Astrocyte (in vitro differentiated cells and primary cell): ENCODE results near the gene SRSF12. TPM values are rescaled to one million over a fixed set of nuclear protein-coding genes. Genes with fewer than 3 reads are reported as not detected.

Experiments
- DNase-seq: peaks from one replicate; pipeline ENCODE4 v3.0.0-alpha.2; 2010; ENCODE audit warnings: low read depth
- FAIRE-seq: peaks from 2 replicates; lab custom pipeline; 2011; peaks lifted over from hg19 to GRCh38; lab: Jason Lieb, UNC
- H2AFZ ChIP-seq: 2 replicates; pipeline ENCODE4 v1.6.0; 2012; ENCODE audit warnings: low read depth, low read length, inconsistent platforms
- H3K27ac ChIP-seq: 2 replicates; pipeline ENCODE4 v1.5.1; 2011; ENCODE audit warnings: low read depth, low read length, inconsistent platforms
- H3K27me3 ChIP-seq: 2 replicates; pipeline ENCODE4 v1.6.0; 2011; ENCODE audit warnings: low read length, inconsistent platforms; ENCODE audit not compliant: insufficient read depth
- H3K36me3 ChIP-seq: 2 replicates; pipeline ENCODE4 v1.5.1; 2011; ENCODE audit warnings: low read length, inconsistent platforms; ENCODE audit not compliant: insufficient read depth
- H3K4me1 ChIP-seq: 2 replicates; pipeline ENCODE4 v1.5.1; 2011; ENCODE audit warnings: low read length, inconsistent platforms; ENCODE audit not compliant: insufficient read depth
- H3K4me2 ChIP-seq: 2 replicates; pipeline ENCODE4 v1.6.0; 2012; ENCODE audit warnings: low read length, inconsistent platforms
- H3K4me3 ChIP-seq: 2 replicates; pipeline ENCODE4 v1.5.1; 2011; ENCODE audit warnings: low read depth, mild to moderate bottlenecking, low read length, inconsistent platforms; ENCODE audit not compliant: insufficient read depth
- H3K79me2 ChIP-seq: 2 replicates; pipeline ENCODE4 v1.6.0; 2012; ENCODE audit warnings: mild to moderate bottlenecking, low read length, inconsistent platforms; ENCODE audit not compliant: insufficient read depth
- H3K9ac ChIP-seq: 2 replicates; pipeline ENCODE4 v1.6.0; 2012; ENCODE audit warnings: mild to moderate bottlenecking, low read length, inconsistent platforms
- H3K9me3 ChIP-seq: 2 replicates; pipeline ENCODE4 v1.5.1; 2012; ENCODE audit warnings: low read depth, mild to moderate bottlenecking, low read length, inconsistent platforms; ENCODE audit not compliant: insufficient read depth
- H4K20me1 ChIP-seq: 2 replicates; pipeline ENCODE4 v1.6.0; 2012; ENCODE audit warnings: low read length, inconsistent platforms; ENCODE audit not compliant: insufficient read depth
- H3K27ac Mint-ChIP-seq: one replicate; pipeline ENCODE4 v1.8.0; 2021; ENCODE audit warnings: mild to moderate bottlenecking, mixed read lengths; ENCODE audit not compliant: unreplicated experiment
- H3K27me3 Mint-ChIP-seq: one replicate; pipeline ENCODE4 v1.8.0; 2021; ENCODE audit warnings: low read depth, mixed read lengths; ENCODE audit not compliant: unreplicated experiment
- H3K36me3 Mint-ChIP-seq: one replicate; pipeline ENCODE4 v1.8.0; 2021; ENCODE audit warnings: low read depth, mixed read lengths; ENCODE audit not compliant: unreplicated experiment
- H3K4me1 Mint-ChIP-seq: one replicate; pipeline ENCODE4 v1.8.0; 2021; ENCODE audit warnings: low read depth, mixed read lengths; ENCODE audit not compliant: unreplicated experiment
- H3K4me3 Mint-ChIP-seq: one replicate; pipeline ENCODE4 v1.8.0; 2021; ENCODE audit warnings: mild to moderate bottlenecking, moderate library complexity, mixed read lengths; ENCODE audit not compliant: unreplicated experiment
- H3K9me3 Mint-ChIP-seq: one replicate; pipeline ENCODE4 v1.8.0; 2021; ENCODE audit warnings: mild to moderate bottlenecking, mixed read lengths; ENCODE audit not compliant: unreplicated experiment
- EZH2 ChIP-seq: IDR thresholded peaks from 2 replicates; pipeline ENCODE4 v1.6.1; 2012; ENCODE audit warnings: mild to moderate bottlenecking, low read length, inconsistent platforms; ENCODE audit not compliant: insufficient read depth
- total RNA-seq: library from RNA; stranded (reverse); gene quantifications from 2 replicates; pipeline ENCODE4 v1.2.1, GENCODE V29; 2021
- TF ChIP-seq, protein P1 (sequence below): IDR thresholded peaks from 2 replicates; pipeline ENCODE4 v1.5.1; 2011; ENCODE audit warnings: low read depth, mild to moderate bottlenecking, inconsistent platforms, low read length, moderate library complexity; ENCODE audit not compliant: insufficient read depth

Gene SRSF12
- total RNA-seq, 1 donor from 2014 or later, result 9.2 TPM

DNA sequence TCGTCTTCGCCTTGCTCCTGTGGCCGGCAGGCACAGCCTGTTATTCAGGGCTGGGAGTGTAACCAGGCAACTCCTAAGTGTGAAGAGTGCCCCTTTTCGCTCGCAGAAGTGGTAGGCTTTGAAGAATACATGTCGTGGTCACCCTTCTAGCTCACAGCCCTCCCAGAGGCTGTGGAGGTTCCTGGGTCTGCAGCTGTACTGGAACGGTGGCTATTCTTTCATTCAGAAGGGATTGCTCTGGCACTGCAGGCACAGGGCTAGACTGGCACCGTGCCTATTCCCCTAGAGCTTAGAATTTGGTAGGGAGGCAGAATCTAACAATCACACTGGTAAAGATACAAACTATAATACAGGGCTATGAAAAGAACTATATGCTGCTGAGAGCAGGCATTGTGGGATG, 1.1 kb upstream of the SRSF12 start:
- H3K4me3 ChIP-seq, result no peak overlapping the region

DNA sequence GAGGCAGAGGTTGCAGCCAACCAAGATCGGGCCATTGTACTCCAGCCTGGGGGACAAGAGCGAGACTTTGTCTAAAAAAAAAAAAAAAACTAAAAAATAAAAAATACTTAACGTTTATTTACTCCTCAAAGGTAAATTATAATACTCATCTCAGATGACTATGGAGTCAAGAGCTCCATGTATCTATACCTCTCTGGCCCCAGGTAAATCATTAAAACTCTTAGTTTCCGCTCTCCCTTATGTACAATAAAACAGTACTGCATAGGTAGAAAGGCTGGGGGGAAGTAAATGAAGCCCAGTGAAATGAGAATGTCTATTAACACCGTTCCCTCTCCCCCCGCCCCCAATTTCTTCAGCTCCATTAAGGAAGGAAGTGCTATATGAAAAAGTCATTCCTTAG, 1.2 kb downstream of the SRSF12 start:
- DNase-seq (no peak), FAIRE-seq (no peak)
- Histone ChIP-seq H3K9me3 (no peaks in the 10 kb centered on the region), H3K4me1 (peaks cover 4% of the 10 kb centered on the region), H3K79me2 (no peaks in the 10 kb centered on the region), H3K27me3 (no peaks in the 10 kb centered on the region), H3K4me2 (peak overlapping the region; percentile 94), H3K9ac (peak overlapping the region; percentile 74), H3K27ac (no peak overlapping the region), H3K4me3 (peak overlapping the region; percentile 68), H4K20me1 (no peaks in the 10 kb centered on the region), H2AFZ (peak overlapping the region; percentile 92), H3K36me3 (no peaks in the 10 kb centered on the region)
- no peaks in the 10 kb centered on the region for H3K36me3 Mint-ChIP-seq
- no peaks in the 10 kb centered on the region for H3K27me3 Mint-ChIP-seq
- TF ChIP-seq, protein P1, sequence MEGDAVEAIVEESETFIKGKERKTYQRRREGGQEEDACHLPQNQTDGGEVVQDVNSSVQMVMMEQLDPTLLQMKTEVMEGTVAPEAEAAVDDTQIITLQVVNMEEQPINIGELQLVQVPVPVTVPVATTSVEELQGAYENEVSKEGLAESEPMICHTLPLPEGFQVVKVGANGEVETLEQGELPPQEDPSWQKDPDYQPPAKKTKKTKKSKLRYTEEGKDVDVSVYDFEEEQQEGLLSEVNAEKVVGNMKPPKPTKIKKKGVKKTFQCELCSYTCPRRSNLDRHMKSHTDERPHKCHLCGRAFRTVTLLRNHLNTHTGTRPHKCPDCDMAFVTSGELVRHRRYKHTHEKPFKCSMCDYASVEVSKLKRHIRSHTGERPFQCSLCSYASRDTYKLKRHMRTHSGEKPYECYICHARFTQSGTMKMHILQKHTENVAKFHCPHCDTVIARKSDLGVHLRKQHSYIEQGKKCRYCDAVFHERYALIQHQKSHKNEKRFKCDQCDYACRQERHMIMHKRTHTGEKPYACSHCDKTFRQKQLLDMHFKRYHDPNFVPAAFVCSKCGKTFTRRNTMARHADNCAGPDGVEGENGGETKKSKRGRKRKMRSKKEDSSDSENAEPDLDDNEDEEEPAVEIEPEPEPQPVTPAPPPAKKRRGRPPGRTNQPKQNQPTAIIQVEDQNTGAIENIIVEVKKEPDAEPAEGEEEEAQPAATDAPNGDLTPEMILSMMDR, result no peak
- TF ChIP-seq EZH2, result no peak
- peak overlapping the region; percentile 91 for H3K4me3 Mint-ChIP-seq
- H3K4me1 Mint-ChIP-seq, result peaks cover 5% of the 10 kb centered on the region
- H3K27ac Mint-ChIP-seq, result no peak overlapping the region
- H3K9me3 Mint-ChIP-seq, result no peaks in the 10 kb centered on the region

More for the DNA sequence above, 1.1 kb upstream of the SRSF12 start:
- no peak overlapping the region for H3K27ac Mint-ChIP-seq
- Histone ChIP-seq H3K27me3 (no peaks in the 10 kb centered on the region), H3K36me3 (no peaks in the 10 kb centered on the region), H3K79me2 (no peaks in the 10 kb centered on the region), H3K4me1 (peaks cover 4% of the 10 kb centered on the region), H4K20me1 (no peaks in the 10 kb centered on the region), H3K27ac (no peak overlapping the region), H3K4me2 (no peak overlapping the region), H2AFZ (no peak overlapping the region), H3K9me3 (no peaks in the 10 kb centered on the region), H3K9ac (no peak overlapping the region)
- peak overlapping the region; percentile 79 for H3K4me3 Mint-ChIP-seq
- FAIRE-seq (no peak), DNase-seq (no peak)
- peaks cover 5% of the 10 kb centered on the region for H3K4me1 Mint-ChIP-seq
- no peak for TF ChIP-seq EZH2
- TF ChIP-seq, protein P1, result no peak
- no peaks in the 10 kb centered on the region for H3K27me3 Mint-ChIP-seq
- no peaks in the 10 kb centered on the region for H3K36me3 Mint-ChIP-seq
- no peaks in the 10 kb centered on the region for H3K9me3 Mint-ChIP-seq

DNA sequence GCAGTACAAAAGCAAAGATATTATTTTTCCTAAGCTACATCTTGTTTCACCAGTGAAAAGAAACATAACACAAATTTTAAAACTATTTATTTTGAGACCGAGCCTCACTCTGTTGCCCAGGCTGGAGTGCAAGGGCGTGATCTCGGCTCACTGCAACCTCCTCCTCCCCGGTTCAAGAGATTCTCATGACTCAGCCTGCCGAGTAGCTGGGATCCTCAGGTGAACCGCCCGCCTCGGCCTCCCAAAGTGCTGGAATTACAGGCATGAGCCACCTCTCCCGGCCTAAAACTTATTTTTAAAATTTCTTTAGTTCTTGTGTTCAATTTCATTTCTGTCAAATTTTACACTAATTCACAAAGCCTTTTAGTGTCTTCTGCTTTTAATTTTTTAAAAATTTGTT, 5.9 kb downstream of the SRSF12 start:
- Histone ChIP-seq H3K4me1 (peaks cover under 1% of the 10 kb centered on the region), H3K27ac (no peak overlapping the region), H3K9ac (no peak overlapping the region), H3K79me2 (no peaks in the 10 kb centered on the region), H2AFZ (no peak overlapping the region), H3K27me3 (no peaks in the 10 kb centered on the region), H3K9me3 (no peaks in the 10 kb centered on the region), H4K20me1 (no peaks in the 10 kb centered on the region), H3K4me2 (no peak overlapping the region), H3K4me3 (no peak overlapping the region), H3K36me3 (no peaks in the 10 kb centered on the region)
- H3K27ac Mint-ChIP-seq, result no peak overlapping the region
- no peaks in the 10 kb centered on the region for H3K9me3 Mint-ChIP-seq
- TF ChIP-seq EZH2, result no peak
- TF ChIP-seq, protein P1, result no peak
- peaks cover 1% of the 10 kb centered on the region for H3K4me1 Mint-ChIP-seq
- H3K4me3 Mint-ChIP-seq, result no peak overlapping the region
- no peaks in the 10 kb centered on the region for H3K27me3 Mint-ChIP-seq
- FAIRE-seq (no peak), DNase-seq (no peak)
- H3K36me3 Mint-ChIP-seq, result no peaks in the 10 kb centered on the region
